ENCODE measurements around the gene FER. TPM values are rescaled to one million over a fixed set of nuclear protein-coding genes. Genes with fewer than 3 reads are reported as not detected.

FER gene
- total and polyA plus RNA-seq, 2 of the 13 experiments (the other 11 are each of a cell fraction or from before 2014, with no cell fraction given) = 7.9 to 29.0 TPM

- TF ChIP-seq, protein P1, sequence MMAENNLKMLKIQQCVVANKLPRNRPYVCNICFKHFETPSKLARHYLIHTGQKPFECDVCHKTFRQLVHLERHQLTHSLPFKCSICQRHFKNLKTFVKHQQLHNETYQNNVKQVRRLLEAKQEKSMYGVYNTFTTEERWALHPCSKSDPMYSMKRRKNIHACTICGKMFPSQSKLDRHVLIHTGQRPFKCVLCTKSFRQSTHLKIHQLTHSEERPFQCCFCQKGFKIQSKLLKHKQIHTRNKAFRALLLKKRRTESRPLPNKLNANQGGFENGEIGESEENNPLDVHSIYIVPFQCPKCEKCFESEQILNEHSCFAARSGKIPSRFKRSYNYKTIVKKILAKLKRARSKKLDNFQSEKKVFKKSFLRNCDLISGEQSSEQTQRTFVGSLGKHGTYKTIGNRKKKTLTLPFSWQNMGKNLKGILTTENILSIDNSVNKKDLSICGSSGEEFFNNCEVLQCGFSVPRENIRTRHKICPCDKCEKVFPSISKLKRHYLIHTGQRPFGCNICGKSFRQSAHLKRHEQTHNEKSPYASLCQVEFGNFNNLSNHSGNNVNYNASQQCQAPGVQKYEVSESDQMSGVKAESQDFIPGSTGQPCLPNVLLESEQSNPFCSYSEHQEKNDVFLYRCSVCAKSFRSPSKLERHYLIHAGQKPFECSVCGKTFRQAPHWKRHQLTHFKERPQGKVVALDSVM (CRISPR knock-in tag; IDR thresholded peaks at IDR 0.05) = no peak
- TF ChIP-seq ARNTL (CRISPR knock-in tag; IDR thresholded peaks at IDR 0.05) = no peak
- no peak for TF ChIP-seq ZBTB7A (CRISPR knock-in tag; IDR thresholded peaks at IDR 0.05)
- no peak for TF ChIP-seq ZFYVE20 (CRISPR knock-in tag; IDR thresholded peaks at IDR 0.05; ENCODE audit: borderline replicate concordance, low read depth)
- no peak for TF ChIP-seq ZNF841 (CRISPR knock-in tag; IDR thresholded peaks at IDR 0.05; ENCODE audit: borderline replicate concordance)
- TF ChIP-seq ZNF207 (IDR thresholded peaks at IDR 0.05; ENCODE audit: borderline replicate concordance) = no peak
- no peak for TF ChIP-seq ZNF510 (CRISPR knock-in tag; IDR thresholded peaks at IDR 0.05; ENCODE audit: low read depth)
- TF ChIP-seq NFYC (CRISPR knock-in tag; IDR thresholded peaks at IDR 0.05) = no peak
- TF ChIP-seq NR2C2 (CRISPR knock-in tag; IDR thresholded peaks at IDR 0.05; ENCODE audit: borderline replicate concordance) = no peak
- TF ChIP-seq NR2F1 (CRISPR knock-in tag; IDR thresholded peaks at IDR 0.05) = no peak
- TF ChIP-seq GLMP (CRISPR knock-in tag; IDR thresholded peaks at IDR 0.05; ENCODE audit: borderline replicate concordance) = no peak
- TF ChIP-seq TAF1 (CRISPR knock-in tag; IDR thresholded peaks at IDR 0.05) = peak; percentile 47; the same call in 1 of the 2 replicates
- TF ChIP-seq FLYWCH1 (CRISPR knock-in tag; IDR thresholded peaks at IDR 0.05) = no peak
- TF ChIP-seq, protein P2, sequence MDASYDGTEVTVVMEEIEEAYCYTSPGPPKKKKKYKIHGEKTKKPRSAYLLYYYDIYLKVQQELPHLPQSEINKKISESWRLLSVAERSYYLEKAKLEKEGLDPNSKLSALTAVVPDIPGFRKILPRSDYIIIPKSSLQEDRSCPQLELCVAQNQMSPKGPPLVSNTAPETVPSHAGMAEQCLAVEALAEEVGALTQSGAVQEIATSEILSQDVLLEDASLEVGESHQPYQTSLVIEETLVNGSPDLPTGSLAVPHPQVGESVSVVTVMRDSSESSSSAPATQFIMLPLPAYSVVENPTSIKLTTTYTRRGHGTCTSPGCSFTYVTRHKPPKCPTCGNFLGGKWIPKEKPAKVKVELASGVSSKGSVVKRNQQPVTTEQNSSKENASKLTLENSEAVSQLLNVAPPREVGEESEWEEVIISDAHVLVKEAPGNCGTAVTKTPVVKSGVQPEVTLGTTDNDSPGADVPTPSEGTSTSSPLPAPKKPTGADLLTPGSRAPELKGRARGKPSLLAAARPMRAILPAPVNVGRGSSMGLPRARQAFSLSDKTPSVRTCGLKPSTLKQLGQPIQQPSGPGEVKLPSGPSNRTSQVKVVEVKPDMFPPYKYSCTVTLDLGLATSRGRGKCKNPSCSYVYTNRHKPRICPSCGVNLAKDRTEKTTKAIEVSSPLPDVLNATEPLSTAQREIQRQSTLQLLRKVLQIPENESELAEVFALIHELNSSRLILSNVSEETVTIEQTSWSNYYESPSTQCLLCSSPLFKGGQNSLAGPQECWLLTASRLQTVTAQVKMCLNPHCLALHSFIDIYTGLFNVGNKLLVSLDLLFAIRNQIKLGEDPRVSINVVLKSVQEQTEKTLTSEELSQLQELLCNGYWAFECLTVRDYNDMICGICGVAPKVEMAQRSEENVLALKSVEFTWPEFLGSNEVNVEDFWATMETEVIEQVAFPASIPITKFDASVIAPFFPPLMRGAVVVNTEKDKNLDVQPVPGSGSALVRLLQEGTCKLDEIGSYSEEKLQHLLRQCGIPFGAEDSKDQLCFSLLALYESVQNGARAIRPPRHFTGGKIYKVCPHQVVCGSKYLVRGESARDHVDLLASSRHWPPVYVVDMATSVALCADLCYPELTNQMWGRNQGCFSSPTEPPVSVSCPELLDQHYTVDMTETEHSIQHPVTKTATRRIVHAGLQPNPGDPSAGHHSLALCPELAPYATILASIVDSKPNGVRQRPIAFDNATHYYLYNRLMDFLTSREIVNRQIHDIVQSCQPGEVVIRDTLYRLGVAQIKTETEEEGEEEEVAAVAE (CRISPR knock-in tag; IDR thresholded peaks at IDR 0.05; ENCODE audit: borderline replicate concordance) = no peak
- no peak; the same call in 1 of the 2 replicates for TF ChIP-seq ELF4 (CRISPR knock-in tag; IDR thresholded peaks at IDR 0.05; ENCODE audit: borderline replicate concordance)
- TF ChIP-seq JUNB (CRISPR knock-in tag; IDR thresholded peaks at IDR 0.05; ENCODE audit: borderline replicate concordance) = no peak
- 0 out of 2 replicates have a peak, but pooled peaks have one; percentile 37 for TF ChIP-seq ZNF772 (CRISPR knock-in tag; IDR thresholded peaks at IDR 0.05)
- TF ChIP-seq, protein P3, sequence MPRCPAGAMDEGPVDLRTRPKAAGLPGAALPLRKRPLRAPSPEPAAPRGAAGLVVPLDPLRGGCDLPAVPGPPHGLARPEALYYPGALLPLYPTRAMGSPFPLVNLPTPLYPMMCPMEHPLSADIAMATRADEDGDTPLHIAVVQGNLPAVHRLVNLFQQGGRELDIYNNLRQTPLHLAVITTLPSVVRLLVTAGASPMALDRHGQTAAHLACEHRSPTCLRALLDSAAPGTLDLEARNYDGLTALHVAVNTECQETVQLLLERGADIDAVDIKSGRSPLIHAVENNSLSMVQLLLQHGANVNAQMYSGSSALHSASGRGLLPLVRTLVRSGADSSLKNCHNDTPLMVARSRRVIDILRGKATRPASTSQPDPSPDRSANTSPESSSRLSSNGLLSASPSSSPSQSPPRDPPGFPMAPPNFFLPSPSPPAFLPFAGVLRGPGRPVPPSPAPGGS (CRISPR knock-in tag; IDR thresholded peaks at IDR 0.05) = no peak
- no peak for TF ChIP-seq ZNF562 (CRISPR knock-in tag; IDR thresholded peaks at IDR 0.05; ENCODE audit: borderline replicate concordance)
- no peak for TF ChIP-seq NFE2L1 (CRISPR knock-in tag; IDR thresholded peaks at IDR 0.05; ENCODE audit: borderline replicate concordance)
- TF ChIP-seq CC2D1A (CRISPR knock-in tag; IDR thresholded peaks at IDR 0.05) = no peak
- TF ChIP-seq IRX3 (CRISPR knock-in tag; IDR thresholded peaks at IDR 0.05; ENCODE audit: borderline replicate concordance, low read depth) = no peak
Measured at GRCh38 chr5:108924457-108924961, 176.8 kb downstream of the FER start (continued).

All from HepG2 (cell line).